Left kidney (tissue), 8 donors: Measurements from ENCODE around the gene TP53I13. TPM values are rescaled to one million over a fixed set of nuclear protein-coding genes. Genes with fewer than 3 reads are reported as not detected.
A peak's percentile ranks its signal among the peaks of the same experiment; 100 is the strongest.
"Not testable (repeated sequence)": the region's sequence is repeated elsewhere in the genome, so short reads cannot be mapped to it uniquely, and the experiment has no call there.

Source experiments
- DNase-seq: peaks from one replicate; pipeline ENCODE4 v3.0.0-alpha.2; 2013
- long read RNA-seq, 8 donors: transcript quantifications; one replicate each; lab custom pipeline, GENCODE V29; 2026
- polyA plus RNA-seq: library from polyadenylated mRNA; unstranded; fragments of 120-200 nt; gene quantifications from one replicate; pipeline ENCODE4 v1.2.1, GENCODE V29; 2013; ENCODE audit not compliant: insufficient read length

The TP53I13 gene, protein sequence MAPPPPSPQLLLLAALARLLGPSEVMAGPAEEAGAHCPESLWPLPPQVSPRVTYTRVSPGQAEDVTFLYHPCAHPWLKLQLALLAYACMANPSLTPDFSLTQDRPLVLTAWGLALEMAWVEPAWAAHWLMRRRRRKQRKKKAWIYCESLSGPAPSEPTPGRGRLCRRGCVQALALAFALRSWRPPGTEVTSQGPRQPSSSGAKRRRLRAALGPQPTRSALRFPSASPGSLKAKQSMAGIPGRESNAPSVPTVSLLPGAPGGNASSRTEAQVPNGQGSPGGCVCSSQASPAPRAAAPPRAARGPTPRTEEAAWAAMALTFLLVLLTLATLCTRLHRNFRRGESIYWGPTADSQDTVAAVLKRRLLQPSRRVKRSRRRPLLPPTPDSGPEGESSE
- polyA plus RNA-seq = 26.6 TPM
- long read RNA-seq, donor 1, transcript TP53I13-201 (7 exons, 1,530 nt) = major isoform, 27 of 45 reads
- long read RNA-seq, donor 1, partial matches to known transcripts = 14 of 45 reads
- long read RNA-seq, donor 1, other reads (novel, unspliced or antisense) = 0 of 45 reads
- long read RNA-seq, donor 2, transcript TP53I13-201 (7 exons, 1,530 nt) = major isoform, 14 of 18 reads
- long read RNA-seq, donor 2, partial matches to known transcripts = 0 of 18 reads
- long read RNA-seq, donor 2, other reads (novel, unspliced or antisense) = 0 of 18 reads
- long read RNA-seq, donor 3, transcript TP53I13-201 (7 exons, 1,530 nt) = major isoform, 10 of 36 reads
- long read RNA-seq, donor 3, partial matches to known transcripts = 11 of 36 reads
- long read RNA-seq, donor 3, other reads (novel, unspliced or antisense) = 12 of 36 reads
- long read RNA-seq, donor 4, partial matches to known transcripts = 6 of 6 reads
- long read RNA-seq, donor 4, other reads (novel, unspliced or antisense) = 0 of 6 reads
- long read RNA-seq, donor 5, transcript TP53I13-206 (1 exons, 2,468 nt) = minor isoform, 7 of 37 reads
- long read RNA-seq, donor 5, transcript TP53I13-201 (7 exons, 1,530 nt) = major isoform, 29 of 37 reads
- long read RNA-seq, donor 5, partial matches to known transcripts = 0 of 37 reads
- long read RNA-seq, donor 5, other reads (novel, unspliced or antisense) = 0 of 37 reads
- long read RNA-seq, donor 6, transcript TP53I13-201 (7 exons, 1,530 nt) = major isoform, 35 of 50 reads
- long read RNA-seq, donor 6, partial matches to known transcripts = 11 of 50 reads
- long read RNA-seq, donor 6, other reads (novel, unspliced or antisense) = 0 of 50 reads
- long read RNA-seq, donor 7, transcript TP53I13-201 (7 exons, 1,530 nt) = major isoform, 39 of 54 reads
- long read RNA-seq, donor 7, transcript TP53I13-206 (1 exons, 2,468 nt) = minor isoform, 6 of 54 reads
- long read RNA-seq, donor 7, partial matches to known transcripts = 8 of 54 reads
- long read RNA-seq, donor 7, other reads (novel, unspliced or antisense) = 0 of 54 reads
- long read RNA-seq, donor 8, transcript TP53I13-201 (7 exons, 1,530 nt) = major isoform, 7 of 14 reads
- long read RNA-seq, donor 8, transcript TP53I13-206 (1 exons, 2,468 nt) = minor isoform, 6 of 14 reads
- long read RNA-seq, donor 8, partial matches to known transcripts = 0 of 14 reads
- long read RNA-seq, donor 8, other reads (novel, unspliced or antisense) = 0 of 14 reads

DNA sequence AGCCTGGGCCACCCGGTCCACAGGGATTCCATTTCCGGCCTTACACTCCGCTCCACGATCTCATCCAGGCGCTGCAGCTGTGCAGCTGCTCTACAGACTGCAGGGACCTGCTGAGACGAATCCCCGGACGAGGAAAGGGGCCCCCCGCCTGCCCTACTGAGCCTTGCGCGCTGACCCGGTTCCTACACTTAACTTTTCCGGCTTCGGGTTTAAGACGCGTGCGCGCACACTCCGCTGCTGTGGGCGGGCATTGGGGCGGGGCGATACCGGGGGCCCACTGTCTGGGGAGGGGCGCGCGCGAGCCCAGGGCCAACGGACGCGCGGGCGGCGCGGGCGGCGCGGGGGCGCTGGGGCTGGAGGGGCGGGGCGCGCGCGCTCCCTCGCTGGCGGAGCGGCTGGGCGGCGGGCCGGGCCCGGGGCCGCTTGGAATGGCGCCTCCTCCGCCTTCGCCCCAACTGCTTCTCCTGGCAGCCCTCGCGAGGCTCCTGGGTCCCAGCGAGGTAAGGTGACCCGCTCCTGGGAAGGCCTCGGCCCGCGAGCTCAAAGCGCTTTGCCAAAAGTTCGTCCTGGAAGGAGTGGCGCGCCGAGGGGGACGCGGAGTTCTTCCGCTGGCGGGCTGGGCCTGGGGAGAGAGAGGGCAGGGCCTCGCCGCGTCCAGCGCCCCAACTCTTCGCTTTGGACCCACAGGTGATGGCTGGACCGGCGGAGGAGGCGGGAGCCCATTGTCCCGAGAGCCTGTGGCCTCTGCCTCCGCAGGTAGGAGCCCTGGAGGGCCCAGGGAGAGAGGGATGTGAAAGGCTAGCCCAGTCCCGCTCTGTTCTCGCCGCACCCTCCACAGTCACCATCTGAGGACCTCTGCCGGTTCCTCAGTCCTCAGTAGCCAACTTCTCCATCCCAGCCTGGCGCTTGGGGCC lies at the start of gene TP53I13:
TSS of gene TP53I13 (plus strand) at position 371 of the 914 bp plus-strand sequence. CDS start at position 429, 58 bp downstream.
- DNase-seq = peak; percentile 80

DNA sequence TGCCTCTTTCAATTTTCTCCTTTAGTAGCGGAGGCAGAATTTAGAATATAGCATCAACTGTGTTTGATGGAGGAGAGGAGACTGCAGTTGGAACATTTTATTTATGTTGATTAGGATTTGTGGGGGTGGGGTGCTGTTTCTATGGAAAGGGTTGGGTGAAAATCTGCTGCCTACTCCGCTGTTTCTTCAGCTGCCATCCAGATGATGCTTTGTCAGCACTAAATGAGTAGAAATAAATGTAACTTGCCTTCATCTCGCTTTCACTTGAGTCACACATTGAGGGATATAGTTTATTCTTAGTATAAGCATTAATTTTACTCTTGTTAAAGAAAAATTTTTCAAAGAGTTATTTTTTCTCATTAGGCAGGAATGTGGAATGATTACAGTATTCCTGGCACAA lies 43.8 kb upstream of the TP53I13 start:
- DNase-seq = no peak

DNA sequence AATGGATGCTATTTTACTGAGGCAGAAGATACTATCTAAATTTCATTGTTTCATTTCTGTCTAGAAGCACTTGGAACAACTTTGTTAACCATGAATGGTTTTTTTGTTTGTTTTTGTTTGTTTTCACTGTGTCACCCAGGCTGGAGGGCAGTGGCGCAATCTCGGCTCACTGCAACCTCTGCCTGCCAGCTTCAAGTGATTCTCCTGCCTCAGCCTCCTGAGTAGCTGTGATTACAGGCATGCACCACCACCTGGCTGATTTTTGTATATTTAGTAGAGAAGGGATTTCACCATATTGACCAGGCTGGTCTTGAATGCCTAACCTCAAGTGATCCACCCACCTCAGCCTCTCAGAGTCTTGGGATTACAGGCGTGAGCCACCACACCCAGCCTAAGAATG lies 42.2 kb upstream of the TP53I13 start:
- no peak for DNase-seq

DNA sequence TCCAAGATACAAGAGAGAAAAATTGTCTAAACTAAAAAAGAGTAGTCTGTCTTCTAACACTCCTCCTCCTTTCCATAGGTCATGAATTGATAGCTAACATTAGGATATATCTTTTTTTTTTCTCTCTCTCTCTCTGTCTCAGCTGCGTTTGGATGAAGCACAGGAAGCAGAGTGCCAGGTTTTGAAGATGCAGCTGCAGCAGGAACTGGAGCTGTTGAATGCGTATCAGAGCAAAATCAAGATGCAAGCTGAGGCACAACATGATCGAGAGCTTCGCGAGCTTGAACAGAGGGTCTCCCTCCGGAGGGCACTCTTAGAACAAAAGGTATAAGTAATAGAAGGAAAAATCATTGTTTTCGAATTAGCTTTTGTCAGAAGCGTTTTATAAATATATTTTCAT lies 34.5 kb upstream of the TP53I13 start:
- DNase-seq = no peak

DNA sequence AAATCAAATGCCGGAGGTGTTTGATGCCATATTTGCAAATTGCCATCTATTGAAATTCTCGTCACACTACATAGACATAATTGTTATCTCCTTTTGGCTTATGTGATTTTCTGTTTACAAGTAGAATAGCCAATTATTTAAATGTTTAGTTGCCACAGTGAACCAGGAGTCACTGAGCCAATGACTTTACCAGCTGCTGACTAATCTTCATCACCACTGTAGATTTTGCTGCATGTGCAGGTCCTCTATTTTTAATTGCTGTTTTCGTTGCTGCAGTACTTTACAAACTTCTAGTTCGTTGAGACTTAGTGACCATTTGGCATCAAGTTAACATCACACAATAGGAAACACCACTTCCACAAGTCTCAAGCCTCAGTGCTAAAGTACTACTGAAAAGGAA lies 24.4 kb upstream of the TP53I13 start:
- no peak for DNase-seq

DNA sequence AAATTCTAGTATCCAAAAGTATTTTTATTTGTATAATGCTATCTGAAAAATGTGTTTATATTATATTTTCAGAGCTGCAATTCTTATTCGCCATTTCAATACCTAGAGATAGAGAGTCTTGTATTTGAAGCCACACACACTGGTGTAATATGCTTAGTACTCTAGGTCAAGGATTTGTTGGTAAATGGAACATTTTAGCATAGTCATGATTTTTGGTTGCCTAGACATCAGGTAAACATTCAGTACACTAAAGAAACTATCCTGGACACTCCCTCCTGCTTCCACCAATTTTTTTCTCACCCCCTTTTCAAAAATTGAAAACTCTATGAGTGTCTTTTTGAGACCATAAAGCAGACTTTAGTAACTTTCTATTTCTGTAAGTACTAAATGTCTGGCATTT lies 22.4 kb upstream of the TP53I13 start:
- no peak for DNase-seq

DNA sequence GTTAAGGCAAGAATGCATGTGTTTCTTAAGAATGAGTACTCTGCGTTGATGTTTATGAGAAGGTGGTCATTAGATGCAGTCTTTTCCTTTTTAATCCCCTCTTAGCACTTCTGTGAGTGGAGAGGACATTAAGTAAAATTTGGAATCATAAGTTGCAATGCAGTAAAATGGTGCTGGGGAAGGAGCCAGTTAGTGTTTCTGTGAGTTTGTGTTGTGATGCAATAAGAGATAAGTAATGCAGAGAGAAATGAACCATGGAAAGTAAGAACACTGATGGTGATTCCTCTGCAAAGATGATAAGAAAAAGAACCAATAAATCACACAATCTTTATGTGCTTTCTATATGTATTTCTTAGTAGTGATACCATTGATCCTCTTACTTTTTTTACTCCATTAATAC lies 21.7 kb upstream of the TP53I13 start:
- DNase-seq = no peak

DNA sequence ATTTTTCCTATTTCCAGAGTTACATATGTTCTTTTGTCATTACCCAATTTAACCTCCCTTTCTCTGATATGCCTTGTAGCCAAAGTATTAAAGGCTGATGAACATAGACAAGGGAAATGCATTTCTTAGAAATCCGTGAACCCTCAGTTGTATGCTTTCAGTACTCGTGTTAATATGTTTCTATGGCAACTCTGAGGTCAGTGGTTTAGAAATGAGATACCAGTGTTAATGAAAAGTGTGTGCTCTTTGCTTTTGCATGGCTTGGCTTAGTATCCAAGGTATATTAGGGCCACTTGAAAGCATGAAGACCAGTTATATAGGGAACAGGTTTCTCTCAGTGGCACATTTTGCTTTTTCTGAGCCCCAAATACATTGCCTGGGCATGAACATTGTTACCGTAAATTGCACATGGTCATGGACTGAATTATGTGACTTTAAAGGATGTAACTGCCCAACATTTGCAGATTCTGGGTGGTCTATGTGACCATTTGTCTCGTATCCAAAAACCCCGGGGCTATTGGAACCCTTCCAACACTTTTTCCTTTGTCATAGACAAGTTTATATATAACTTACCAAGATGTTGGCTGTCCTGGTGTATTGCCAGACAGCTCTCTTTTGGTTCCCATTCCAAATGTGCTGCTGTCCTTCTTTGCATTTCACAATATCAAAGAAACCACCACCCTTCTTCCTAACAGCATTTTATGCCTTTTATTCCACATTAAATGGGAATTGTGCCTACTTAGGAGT lies 19.2 kb upstream of the TP53I13 start:
- no peak for DNase-seq

DNA sequence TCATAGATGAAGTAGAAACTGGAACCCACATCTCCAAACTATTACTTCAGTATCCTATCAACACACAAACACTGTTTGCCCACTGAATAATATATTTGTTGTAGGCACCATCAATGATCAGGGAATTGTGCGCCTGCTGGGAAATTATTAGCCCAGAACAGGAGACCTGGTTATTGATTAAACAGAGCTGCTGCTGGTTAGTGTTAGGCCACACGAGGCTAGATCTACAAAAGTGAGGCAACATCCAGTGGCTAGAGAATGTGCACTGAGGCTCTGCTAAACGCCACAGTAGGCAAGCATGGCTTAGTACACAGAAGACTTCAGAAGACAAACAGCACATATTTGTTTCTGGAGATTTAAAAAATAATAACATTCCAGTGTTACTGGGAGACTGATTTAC lies 12.7 kb upstream of the TP53I13 start:
- DNase-seq = no peak

DNA sequence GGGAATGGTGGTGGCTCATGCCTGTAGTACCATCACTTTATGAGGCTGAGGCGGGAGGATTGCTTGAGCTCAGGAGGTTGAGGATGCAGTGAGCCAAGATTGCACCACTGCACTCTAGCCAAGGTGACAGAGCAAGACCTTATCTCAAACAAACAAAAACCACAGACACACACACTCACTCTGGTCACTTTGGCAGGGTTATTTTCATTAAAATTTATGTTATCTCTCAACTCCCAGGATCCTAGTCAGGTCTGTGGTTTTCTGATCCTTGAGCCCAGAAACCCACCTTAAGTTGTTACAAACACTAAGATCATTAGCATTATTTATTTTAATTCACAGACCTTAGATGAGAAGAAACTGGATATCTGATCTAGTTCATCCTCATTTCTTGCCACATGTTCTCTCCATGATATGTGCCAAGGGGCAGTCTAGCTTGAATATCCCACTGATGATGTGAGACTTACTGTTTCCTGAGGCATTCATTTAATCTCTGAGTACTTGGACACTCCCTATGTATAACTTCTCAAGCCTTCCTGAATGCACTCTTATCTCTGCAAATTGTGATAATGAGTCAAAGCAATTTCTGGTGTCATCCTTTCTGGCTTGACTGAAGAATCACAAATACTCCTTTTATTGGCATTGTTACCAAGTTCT lies 11.3 kb upstream of the TP53I13 start:
- no peak for DNase-seq

DNA sequence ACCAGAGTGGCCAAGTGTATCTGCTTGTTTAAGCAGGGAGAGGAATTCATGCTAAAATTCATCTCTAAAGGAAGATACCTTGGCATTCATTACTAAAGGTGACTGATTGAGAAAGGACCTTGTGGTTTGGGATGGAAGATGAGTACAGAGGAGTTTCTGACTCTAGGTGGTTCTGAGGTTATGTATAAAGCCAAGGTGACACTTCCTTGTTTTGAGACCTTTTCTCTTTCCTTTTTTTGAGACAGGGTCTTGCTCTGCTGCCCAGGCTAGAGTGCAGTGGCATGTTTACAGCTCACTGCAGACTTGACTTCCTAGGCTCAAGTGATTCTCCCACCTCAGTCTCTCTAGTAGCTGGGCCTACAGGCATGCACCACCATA lies 10.8 kb upstream of the TP53I13 start:
- no peak for DNase-seq

DNA sequence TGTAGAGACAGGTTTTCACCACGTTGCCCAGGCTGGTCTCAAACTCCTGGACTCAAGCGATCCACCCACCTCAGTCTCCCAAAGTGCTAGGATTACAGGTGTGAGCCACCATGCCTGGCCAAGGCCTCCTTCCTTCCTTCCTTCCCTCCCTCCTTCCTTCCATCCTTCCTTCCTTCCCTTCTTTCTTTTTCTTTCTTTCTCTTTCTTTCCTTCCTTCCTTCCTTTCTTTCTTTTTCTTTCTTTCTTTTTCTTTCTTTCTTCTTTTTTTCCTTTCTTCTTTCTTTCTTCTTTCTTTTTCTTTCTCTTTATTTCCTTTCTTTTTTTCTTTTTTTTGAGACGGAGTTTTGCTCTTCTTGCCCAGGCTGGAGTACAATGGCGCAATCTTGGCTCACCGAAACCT lies 10.4 kb upstream of the TP53I13 start:
- not testable (repeated sequence) for DNase-seq

DNA sequence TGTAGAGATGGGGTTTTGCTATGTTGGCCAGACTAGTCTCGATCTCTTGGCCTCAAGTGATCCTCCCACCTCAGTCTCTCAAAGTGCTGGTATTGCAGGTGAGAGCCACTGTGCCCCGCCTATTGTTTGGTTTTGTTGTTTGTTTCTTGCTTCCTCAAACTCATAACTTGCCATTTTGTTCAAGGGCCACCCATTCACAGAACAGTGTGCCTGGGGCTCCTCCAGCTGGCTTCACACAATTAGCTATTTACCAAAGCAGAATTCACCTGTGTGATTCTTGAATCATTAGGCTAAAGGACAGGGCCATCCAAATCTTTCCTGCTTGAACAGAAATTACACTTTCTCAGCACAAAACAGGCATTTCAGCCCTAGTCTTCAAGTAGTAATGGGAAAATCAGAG lies 8.9 kb upstream of the TP53I13 start:
- DNase-seq = no peak

DNA sequence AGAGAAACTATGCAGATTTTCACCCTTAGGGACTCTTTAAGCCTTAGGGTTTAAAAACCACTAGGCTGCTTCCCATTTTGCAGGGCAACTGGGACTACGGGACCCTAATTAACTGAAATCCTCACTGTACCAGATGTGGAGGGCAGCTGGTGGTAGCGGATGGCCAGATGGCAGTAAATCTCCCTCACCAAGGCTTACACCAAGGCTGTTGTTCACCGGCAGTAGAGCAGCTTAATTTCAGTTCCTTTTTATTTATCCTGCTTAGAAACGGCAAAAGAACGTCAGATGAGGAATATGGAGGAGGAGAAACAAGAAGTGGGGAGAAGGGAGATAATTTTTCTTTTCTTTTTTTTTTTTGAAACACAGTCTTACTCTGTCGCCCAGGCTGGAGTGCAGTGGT lies 8.2 kb upstream of the TP53I13 start:
- DNase-seq = no peak

DNA sequence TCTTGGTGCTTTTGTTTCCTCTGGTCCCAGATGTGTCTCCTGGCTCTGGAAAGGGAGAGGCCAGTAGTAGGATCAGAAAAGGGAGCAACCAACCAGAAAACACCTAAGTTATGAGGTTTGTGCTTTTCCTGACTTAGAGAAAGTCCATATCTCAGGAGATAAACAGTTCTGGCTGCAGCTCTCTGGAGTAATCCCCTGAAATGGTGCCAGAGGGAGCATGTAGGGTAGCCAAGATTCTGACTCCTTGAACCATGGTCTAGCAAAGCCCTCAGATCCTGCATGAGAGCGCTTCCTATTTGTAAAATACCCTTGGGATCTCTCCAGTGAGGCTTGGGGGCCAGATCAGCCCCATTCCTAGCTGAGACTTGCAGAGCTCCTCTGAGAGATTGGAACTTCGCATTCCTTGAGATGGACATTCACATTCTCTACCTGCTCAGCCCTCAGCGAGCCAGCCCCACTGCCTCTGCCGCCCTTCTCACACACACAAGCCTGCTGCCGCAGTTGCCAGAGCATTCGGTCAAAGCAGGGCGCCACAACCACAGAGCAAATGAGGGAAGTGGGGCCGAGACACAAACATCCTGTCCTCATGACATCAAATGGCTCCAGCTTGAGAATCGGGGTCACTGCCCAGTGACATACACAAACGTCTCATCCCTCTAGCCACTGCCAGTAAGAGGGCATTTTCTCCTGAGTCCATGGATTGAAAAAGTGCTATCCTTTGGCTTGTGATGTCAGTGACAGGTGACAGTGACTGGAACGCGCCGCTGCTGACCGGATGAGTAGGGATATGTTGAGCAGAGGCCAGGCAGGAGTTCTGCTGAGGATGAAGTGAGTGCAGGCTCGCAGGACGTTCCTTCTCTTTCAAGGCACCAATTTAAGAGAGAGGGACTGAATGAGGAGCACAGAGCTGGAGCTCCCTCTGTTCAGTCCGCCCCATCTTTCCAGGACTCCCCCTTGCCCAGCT lies 6.7 kb upstream of the TP53I13 start:
- no peak for DNase-seq

DNA sequence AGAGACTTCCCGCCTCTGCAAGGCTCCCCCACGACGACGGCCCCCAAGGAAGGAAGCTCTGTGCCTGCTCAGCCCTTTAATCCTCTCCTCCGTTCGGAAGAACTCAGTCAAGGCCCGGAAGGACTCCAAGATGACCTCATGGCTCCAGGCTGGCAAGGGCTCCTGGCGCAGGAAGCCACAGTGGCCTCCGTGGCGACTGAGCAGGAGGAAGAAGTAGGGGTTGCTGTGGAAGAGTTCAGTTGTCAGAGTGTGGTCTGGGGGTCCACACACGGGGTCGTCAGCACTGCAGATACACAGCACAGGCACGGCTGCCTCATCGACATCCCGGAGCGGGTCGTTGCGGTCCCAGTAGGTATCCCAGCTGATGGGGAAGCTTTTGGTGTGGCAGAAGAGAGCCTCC lies 5.9 kb upstream of the TP53I13 start:
- no peak for DNase-seq

DNA sequence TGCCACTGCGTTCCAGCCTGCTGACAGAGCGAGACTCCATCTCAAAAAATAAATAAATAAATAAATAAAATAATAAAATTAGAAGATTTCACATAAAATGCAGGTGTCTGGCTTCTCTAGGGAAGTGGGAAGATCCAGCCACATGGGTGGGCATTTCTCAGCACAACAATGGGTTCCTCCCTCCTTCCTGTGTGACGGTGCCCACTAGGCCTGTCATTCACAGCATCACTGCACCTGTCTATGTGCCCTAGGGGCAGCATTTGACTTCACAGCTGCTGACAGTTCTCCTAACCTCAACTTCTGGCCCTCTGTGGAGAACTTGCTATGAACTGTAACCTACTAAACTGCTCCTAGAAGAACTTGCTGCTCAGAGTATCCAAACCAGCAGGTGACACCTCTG lies 4.7 kb upstream of the TP53I13 start:
- DNase-seq = no peak
